ENCODE measurements around the gene SPATA1. TPM values are rescaled to one million over a fixed set of nuclear protein-coding genes. Genes with fewer than 3 reads are reported as not detected.

SPATA1 gene
- total and polyA plus RNA-seq, 2 of the 4 experiments (the other 2 are of a cell fraction): under 0.01 to 0.56 TPM

GRCh38 chr1:84525779-84526178, 19.6 kb downstream of the SPATA1 start:
- Histone ChIP-seq H2BK120ac (ENCODE audit: low read depth, low read length) (no peak overlapping the region), H3K27ac (ENCODE audit: insufficient read depth, low read length) (no peak overlapping the region), H3K4me2 (ENCODE audit: low read depth, low read length) (no peak overlapping the region), H3K9ac (ENCODE audit: low read depth, low read length) (no peak overlapping the region), H4K8ac (ENCODE audit: low read depth in 2 of 2, low read length in 2 of 2) (no peak overlapping the region), H4K5ac (ENCODE audit: low read depth, low read length) (no peak overlapping the region), H3K23ac (ENCODE audit: low read depth, low read length) (no peak overlapping the region), H3K4ac (ENCODE audit: low read depth, low read length) (no peak overlapping the region), H3K14ac (replicated peaks; ENCODE audit: low read depth, low read length) (no peak overlapping the region), H3K4me3 (ENCODE audit: insufficient read depth, low read depth, low read length) (no peak overlapping the region), H3K79me1 (ENCODE audit: low read depth in 1 of 2, low read length in 2 of 2) (no peaks in the 10 kb centered on the region), H2AK9ac (replicated peaks; ENCODE audit: low read depth, low read length, poor library complexity) (no peak overlapping the region), H3K36me3 (ENCODE audit: control insufficient read depth, insufficient read depth, low read length) (no peaks in the 10 kb centered on the region), H3K27me3 (ENCODE audit: control insufficient read depth, insufficient read depth, low read length) (no peaks in the 10 kb centered on the region), H2BK20ac (ENCODE audit: low read depth, low read length) (no peak overlapping the region), H3K9me1 (ENCODE audit: insufficient read depth, low read length) (no peaks in the 10 kb centered on the region), H4K20me1 (ENCODE audit: insufficient read depth, low read length) (no peaks in the 10 kb centered on the region), H2BK15ac (ENCODE audit: low read depth, low read length) (no peak overlapping the region), H2AK5ac (ENCODE audit: low read depth, low read length) (no peak overlapping the region), H3K4me1 (ENCODE audit: control insufficient read depth, insufficient read depth, low read length) (no peaks in the 10 kb centered on the region), H3K9me3 (ENCODE audit: control insufficient read depth, insufficient read depth, low read length) (no peaks in the 10 kb centered on the region), H3K18ac (ENCODE audit: low read depth, low read length) (no peak overlapping the region), H3K56ac (ENCODE audit: extremely low read depth, insufficient read depth, low read length) (no peak overlapping the region), H2AFZ (replicated peaks; ENCODE audit: low read length, poor library complexity) (no peak overlapping the region), H2BK5ac (ENCODE audit: low read depth, low read length, poor library complexity, severe bottlenecking) (no peak overlapping the region), H4K91ac (ENCODE audit: insufficient read depth, low read depth, low read length) (no peak overlapping the region)
- DNase-seq (no peak), ATAC-seq (ENCODE audit: low read depth) (no peak)
- TF ChIP-seq RCOR1 (IDR thresholded peaks at IDR 0.05; ENCODE audit: insufficient replicate concordance, low read length) (no peak), SMC3 (IDR thresholded peaks at IDR 0.05; ENCODE audit: low read depth, low read length) (no peak), RFX5 (IDR thresholded peaks at IDR 0.05; ENCODE audit: low read depth, low read length) (no peak), NFE2L2 (IDR thresholded peaks at IDR 0.05; ENCODE audit: low read depth, low read length) (no peak), CTCF (conservative IDR thresholded peaks at IDR 0.05; ENCODE audit: low read depth, low read length) (no peak), RAD21 (IDR thresholded peaks at IDR 0.05; ENCODE audit: low read length) (no peak), MXI1 (IDR thresholded peaks at IDR 0.05; ENCODE audit: borderline replicate concordance, low read depth, low read length) (no peak), MAFK (IDR thresholded peaks at IDR 0.05; ENCODE audit: low read depth, low read length) (no peak), POLR2A (IDR thresholded peaks at IDR 0.05; ENCODE audit: low read depth, low read length) (no peak), FOS (IDR thresholded peaks at IDR 0.05; ENCODE audit: low read depth, low read length) (no peak), CEBPB (IDR thresholded peaks at IDR 0.05; ENCODE audit: low read depth, low read length) (no peak), BHLHE40 (IDR thresholded peaks at IDR 0.05; ENCODE audit: low read depth, low read length) (no peak), USF2 (IDR thresholded peaks at IDR 0.05; ENCODE audit: low read depth, low read length) (no peak), CHD1 (IDR thresholded peaks at IDR 0.05; ENCODE audit: low read depth, low read length) (no peak), MAZ (IDR thresholded peaks at IDR 0.05; ENCODE audit: borderline replicate concordance, low read depth, low read length) (no peak), ELK1 (IDR thresholded peaks at IDR 0.05; ENCODE audit: borderline replicate concordance, low read depth, low read length) (no peak)
- no TSS peak for BruUV-seq (replicated peaks)
- dilution Hi-C loops (cut with HindIII; ENCODE audit: low sequenced_read_pairs, unreplicated experiment): no loop called here
- ChIA-PET CTCF (no interaction called here), POLR2A (ENCODE audit: unreplicated experiment) (no interaction called here)
- intact Hi-C loops (cut with micrococcal nuclease): no loop called here
- no CpG with 5 or more reads among the region's 1 CpG for WGBS, 2 experiments (ENCODE audit: extremely low coverage in 2 of 2, insufficient read length in 1 of 2)
- in situ Hi-C loops (cut with MboI; ENCODE audit: low sequenced_read_pairs): no loop called here
